Right renal cortex interstitium (tissue), 3 donors: ENCODE measurements around the gene DUOX1. TPM values are rescaled to one million over a fixed set of nuclear protein-coding genes. Genes with fewer than 3 reads are reported as not detected.
A peak's percentile ranks its signal among the peaks of the same experiment; 100 is the strongest.

Source experiments
- DNase-seq, 3 donors: peaks; one replicate each; pipeline ENCODE4 v3.0.0-alpha.2; 2013; ENCODE audit warnings: low read depth in 3 of 3, low spot score in 2 of 3
- polyA plus RNA-seq, 3 donors: library from polyadenylated mRNA; unstranded; fragments of 120-200 nt; gene quantifications; one replicate each; pipeline ENCODE4 v1.2.1, GENCODE V29; 2013; ENCODE audit not compliant: insufficient read length in 3 of 3

The DUOX1 gene
- polyA plus RNA-seq, 3 donors: 1.7 to 3.1 (median 2.3) TPM

GRCh38 chr15:45105586-45105985, 24.2 kb upstream of the DUOX1 start:
- no peak for DNase-seq

- no peak for DNase-seq
These were observed 23.6 kb upstream of the DUOX1 start for GRCh38 chr15:45106002-45106790.

- DNase-seq: no peak
These were observed 21.7 kb upstream of the DUOX1 start for GRCh38 chr15:45107941-45108630.

GRCh38 chr15:45110256-45110820, 19.5 kb upstream of the DUOX1 start:
- no peak for DNase-seq

DNA sequence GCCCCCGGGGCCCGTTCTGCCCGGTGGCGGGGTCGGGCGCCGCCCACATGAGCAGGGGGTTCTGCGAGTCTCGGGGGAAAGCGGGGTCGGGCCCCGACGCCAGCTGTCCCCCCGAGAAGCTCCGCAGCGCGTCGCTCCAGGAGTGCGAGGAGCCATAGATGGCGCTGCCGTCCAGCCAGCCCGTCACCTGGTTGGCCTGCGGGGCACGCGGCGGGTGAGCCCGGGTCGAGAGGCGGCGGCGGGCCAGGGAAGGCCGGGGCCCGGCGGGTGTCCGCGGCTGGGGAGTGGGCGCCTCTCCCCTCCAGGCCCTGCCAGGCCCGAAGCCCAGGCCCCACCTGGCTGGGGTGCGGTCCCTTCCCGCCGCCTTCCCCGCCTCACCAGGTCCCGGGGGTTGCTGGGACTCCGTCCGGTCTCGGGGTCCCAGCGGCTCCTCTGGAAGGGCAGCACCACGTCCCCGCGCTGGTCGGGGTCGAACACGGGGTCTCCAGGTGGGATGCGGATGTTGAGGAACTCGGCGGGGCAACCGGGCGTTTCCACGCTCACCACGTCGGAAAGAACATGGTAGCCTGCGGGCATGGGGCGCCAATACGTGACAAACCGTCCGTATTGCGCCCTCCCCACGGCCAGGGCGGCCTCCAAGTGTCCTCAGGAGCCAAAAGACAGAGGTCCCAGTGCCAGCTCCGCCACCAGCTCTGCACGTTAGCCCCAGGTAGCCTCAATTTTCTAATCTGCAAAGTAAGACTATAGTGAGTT, 18.2 kb upstream of the DUOX1 start:
- no peak for DNase-seq

GRCh38 chr15:45112143-45112590, 17.6 kb upstream of the DUOX1 start:
- no peak for DNase-seq

- no peak for DNase-seq
These were observed 17.0 kb upstream of the DUOX1 start for GRCh38 chr15:45112591-45113379.

GRCh38 chr15:45113380-45113990, 16.3 kb upstream of the DUOX1 start:
- DNase-seq: no peak

- no peak for DNase-seq
These were observed 15.6 kb upstream of the DUOX1 start, which contains the start of the genes DUOX2 and DUOXA2 for GRCh38 chr15:45114076-45114750. TSS of gene DUOX2 (minus strand) at chr15:45114172. CDS start at chr15:45113411, 761 bp downstream. TSS of gene DUOXA2 (plus strand) at chr15:45114326. CDS start at chr15:45114606, 280 bp downstream.

DNA sequence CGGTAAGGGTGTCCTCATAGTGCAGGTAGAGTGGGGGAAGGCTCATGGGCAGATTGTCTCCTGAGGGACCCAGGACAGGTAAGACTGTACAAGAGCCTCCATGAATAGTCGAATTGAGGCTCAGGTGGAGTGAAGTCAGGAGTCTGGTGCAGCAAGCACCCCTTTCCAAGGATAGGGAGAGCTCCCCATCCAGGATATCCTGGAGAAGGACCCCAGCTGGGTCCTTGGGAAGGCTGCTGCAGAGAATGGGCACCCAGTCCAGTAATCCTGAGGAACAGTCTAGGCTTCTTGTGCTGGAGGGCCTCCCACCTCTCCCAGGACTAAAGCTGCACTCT, 15.1 kb upstream of the DUOX1 start:
- DNase-seq: no peak

GRCh38 chr15:45115312-45115820, 14.4 kb upstream of the DUOX1 start:
- no peak for DNase-seq

- DNase-seq: no peak
These were observed 13.8 kb upstream of the DUOX1 start for GRCh38 chr15:45116006-45116481.

DNA sequence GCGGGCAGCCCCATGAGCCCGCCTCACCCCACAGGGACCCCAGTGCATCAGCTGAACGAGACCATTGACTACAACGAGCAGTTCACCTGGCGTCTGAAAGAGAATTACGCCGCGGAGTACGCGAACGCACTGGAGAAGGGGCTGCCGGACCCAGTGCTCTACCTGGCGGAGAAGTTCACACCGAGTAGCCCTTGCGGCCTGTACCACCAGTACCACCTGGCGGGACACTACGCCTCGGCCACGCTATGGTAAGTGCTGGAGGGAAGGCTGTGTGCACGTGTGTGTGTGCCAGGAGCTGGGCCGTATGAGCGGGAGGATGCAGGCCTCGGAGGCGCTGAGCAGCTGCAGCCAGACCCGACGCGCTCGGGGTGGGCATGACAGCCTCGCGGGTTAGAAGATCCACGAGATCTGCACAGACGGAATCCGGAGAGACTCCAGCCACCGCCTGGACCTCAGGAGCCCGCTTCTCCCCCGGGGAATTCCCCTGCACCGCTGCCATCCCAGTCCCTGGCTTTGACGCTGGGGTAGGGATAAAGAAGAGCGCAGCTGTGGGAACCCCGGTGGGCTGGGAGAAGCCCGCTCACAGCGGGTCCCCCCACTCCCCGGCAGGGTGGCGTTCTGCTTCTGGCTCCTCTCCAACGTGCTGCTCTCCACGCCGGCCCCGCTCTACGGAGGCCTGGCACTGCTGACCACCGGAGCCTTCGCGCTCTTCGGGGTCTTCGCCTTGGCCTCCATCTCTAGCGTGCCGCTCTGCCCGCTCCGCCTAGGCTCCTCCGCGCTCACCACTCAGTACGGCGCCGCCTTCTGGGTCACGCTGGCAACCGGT, 13.1 kb upstream of the DUOX1 start:
- DNase-seq: no peak

DNA sequence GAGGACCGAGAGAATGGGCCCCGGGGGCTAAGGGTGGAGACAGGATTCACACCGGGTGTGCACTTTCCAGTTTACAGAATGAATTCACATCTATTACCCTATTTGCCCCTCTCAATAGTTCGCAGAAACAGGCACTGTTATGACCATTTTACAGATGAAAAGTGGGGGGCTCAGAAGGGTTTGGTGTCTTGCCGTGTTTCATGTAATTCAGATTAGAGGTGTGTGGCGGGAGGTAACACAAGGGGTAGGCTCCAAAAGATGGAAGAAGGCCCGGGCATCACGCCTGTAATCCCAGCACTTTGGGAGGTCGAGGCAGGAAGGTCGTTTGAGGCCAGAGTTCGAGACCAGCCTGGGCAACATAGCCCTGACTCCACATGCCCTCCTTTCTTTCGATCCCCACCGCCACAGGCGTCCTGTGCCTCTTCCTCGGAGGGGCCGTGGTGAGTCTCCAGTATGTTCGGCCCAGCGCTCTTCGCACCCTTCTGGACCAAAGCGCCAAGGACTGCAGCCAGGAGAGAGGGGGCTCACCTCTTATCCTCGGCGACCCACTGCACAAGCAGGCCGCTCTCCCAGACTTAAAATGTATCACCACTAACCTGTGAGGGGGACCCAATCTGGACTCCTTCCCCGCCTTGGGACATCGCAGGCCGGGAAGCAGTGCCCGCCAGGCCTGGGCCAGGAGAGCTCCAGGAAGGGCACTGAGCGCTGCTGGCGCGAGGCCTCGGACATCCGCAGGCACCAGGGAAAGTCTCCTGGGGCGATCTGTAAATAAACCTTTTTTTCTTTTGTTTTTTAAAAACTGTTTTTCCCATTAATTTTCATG, 12.3 kb upstream of the DUOX1 start:
- no peak for DNase-seq

DNA sequence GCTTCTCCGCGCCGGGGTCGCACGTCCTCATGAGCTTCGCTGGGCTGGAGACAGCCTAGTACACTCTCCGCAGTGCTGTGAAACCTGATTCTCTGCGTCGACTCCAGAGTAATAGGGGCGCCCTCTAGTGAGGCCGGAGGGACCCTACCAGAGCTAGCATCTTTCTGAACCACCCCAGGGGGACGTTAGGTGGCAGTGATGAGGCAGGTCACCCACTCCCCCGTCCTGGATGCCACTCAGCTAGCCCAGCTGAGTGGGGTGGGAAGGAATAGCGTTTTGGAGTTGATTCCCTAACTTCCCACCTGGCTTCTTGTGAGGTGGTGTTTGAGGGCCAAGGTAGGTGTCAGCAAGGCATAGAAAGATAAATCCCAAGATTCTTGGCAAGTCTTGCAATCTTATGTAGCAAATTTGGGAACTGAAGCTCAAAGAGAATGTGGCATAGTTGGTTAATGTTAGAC, 11.6 kb upstream of the DUOX1 start:
- DNase-seq: peak; percentile 86 to 93 (median 88)

DNA sequence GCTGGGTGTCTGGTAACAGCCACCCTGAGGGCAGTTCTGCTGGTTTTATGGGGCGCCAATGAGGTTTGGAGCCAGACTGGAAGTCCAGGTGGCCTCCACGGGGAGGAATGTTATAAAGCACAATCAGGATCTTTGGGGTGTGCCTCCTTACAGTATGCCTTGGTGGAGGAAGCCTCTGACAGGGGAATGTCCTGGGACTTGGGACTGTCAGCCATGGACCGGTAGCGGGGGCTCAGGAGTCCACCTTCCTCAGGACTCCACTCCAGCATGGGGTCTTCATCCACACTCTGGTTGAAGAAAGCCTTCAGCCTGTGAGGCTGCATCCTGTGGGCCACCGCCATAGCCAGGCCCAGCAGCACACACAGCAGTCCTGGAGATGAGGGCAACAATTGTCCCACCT, 10.8 kb upstream of the DUOX1 start:
- DNase-seq: no peak
